Measurements from ENCODE around the gene RXFP2. TPM values are rescaled to one million over a fixed set of nuclear protein-coding genes. Genes with fewer than 3 reads are reported as not detected.

Gene RXFP2
- not detected for total RNA-seq

GRCh38 chr13:31739226-31739625, at the start of gene RXFP2:
Gene RXFP2 (plus strand): TSS chr13:31739526. CDS start chr13:31739613, 87 bp downstream.
- Histone ChIP-seq H3K27ac (no peak within 1 kb of the TSS), H3K4me3 (no peak within 1 kb of the TSS), H3K27me3 (no peaks in the 10 kb centered on the region), H3K9me3 (no peaks in the 10 kb centered on the region), H3K36me3 (no peaks in the 10 kb centered on the region), H3K4me1 (no peaks in the 10 kb centered on the region)
- TF ChIP-seq, protein P1, sequence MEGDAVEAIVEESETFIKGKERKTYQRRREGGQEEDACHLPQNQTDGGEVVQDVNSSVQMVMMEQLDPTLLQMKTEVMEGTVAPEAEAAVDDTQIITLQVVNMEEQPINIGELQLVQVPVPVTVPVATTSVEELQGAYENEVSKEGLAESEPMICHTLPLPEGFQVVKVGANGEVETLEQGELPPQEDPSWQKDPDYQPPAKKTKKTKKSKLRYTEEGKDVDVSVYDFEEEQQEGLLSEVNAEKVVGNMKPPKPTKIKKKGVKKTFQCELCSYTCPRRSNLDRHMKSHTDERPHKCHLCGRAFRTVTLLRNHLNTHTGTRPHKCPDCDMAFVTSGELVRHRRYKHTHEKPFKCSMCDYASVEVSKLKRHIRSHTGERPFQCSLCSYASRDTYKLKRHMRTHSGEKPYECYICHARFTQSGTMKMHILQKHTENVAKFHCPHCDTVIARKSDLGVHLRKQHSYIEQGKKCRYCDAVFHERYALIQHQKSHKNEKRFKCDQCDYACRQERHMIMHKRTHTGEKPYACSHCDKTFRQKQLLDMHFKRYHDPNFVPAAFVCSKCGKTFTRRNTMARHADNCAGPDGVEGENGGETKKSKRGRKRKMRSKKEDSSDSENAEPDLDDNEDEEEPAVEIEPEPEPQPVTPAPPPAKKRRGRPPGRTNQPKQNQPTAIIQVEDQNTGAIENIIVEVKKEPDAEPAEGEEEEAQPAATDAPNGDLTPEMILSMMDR (IDR thresholded peaks at IDR 0.05): no peak
- TF ChIP-seq POLR2A (IDR thresholded peaks at IDR 0.05): no peak
- DNase-seq: no peak

DNA sequence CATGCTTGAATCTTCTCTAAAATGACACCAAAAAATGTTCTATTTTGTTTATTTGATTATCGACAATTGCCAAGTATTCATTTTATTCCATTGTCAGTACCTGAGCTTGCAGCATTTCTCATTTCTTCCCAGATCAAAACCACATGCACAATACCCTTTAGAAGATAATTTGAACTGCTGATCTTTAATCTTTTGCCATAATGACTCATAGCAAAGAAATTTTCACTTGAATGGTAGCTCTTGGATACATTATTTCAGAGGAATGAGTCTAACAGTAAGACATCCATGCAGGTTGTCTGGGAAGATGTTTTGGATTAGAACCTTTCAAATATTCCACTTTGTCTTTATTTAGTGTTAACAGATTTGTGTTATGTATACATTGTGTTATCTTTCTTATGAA, 42.0 kb upstream of the RXFP2 start:
- no peaks in the 10 kb centered on the region for H3K36me3 ChIP-seq
- H3K27ac ChIP-seq: no peak overlapping the region
- no peak for DNase-seq
- TF ChIP-seq, protein P1 (IDR thresholded peaks at IDR 0.05): no peak
- TF ChIP-seq POLR2A (IDR thresholded peaks at IDR 0.05): no peak
- H3K27me3 ChIP-seq: no peaks in the 10 kb centered on the region
- H3K4me3 ChIP-seq: no peak overlapping the region
- H3K4me1 ChIP-seq: no peaks in the 10 kb centered on the region
- no peaks in the 10 kb centered on the region for H3K9me3 ChIP-seq

DNA sequence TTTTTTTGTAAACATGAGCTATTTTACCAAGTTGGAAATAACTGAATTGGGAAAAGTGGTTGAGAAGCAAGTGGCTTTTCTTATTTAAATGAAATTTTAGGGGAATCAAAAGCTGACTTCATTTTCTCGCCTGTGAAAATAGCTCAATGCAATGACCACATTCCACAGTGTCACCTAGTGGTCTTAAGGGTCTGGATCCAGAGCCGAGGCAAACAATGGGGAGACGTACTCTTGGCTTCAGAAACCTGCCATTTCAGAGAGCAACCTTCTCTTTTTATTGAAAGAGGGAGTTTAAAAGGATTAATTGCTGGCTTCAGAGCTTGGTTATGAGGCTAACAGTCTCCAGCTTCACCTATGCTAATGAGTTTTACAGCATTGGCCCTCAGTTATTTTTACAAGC, 39.7 kb upstream of the RXFP2 start:
- TF ChIP-seq, protein P1 (IDR thresholded peaks at IDR 0.05): no peak
- TF ChIP-seq POLR2A (IDR thresholded peaks at IDR 0.05): no peak
- H3K4me1 ChIP-seq: no peaks in the 10 kb centered on the region
- no peak for DNase-seq
- H3K27ac ChIP-seq: no peak overlapping the region
- no peaks in the 10 kb centered on the region for H3K36me3 ChIP-seq
- H3K27me3 ChIP-seq: no peaks in the 10 kb centered on the region
- H3K9me3 ChIP-seq: no peaks in the 10 kb centered on the region
- no peak overlapping the region for H3K4me3 ChIP-seq

DNA sequence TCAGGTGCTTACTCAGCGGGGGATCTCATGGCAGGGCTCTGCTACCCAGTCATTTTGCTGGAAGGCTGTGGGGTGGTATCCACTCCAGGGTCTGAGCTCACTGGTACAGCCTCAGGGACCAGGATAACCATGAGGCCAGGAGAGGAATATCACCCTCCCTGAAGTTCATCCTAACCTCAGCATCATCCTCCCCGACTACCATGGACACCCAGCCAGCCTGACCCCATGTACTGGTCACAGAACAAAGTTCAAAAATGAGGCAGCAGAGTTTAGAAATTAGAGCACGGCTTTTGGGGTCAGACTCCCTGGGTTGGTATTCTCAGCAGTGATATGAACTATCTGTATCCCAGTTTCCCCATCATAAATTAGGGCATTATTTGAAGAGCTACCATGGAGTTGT, 35.5 kb upstream of the RXFP2 start:
- no peak for TF ChIP-seq POLR2A (IDR thresholded peaks at IDR 0.05)
- TF ChIP-seq, protein P1 (IDR thresholded peaks at IDR 0.05): no peak

DNA sequence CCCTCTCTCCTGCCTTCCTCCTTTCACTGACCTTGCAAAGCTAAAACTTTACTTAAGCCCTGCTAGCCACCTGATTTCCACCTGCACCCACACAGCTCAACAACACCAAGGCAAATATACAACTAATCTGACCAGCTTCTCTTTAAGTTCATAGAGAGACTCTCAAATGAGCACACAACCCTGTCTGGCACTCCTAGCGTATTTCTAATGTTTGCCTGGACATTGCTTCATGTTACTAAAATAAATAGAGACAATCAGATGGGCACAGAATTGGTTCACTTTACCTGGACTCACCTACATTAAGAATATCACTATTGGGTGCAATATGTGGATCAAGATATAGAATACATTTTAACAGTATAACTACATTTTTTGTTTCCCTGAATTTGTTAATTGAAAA, 33.2 kb upstream of the RXFP2 start:
- H3K36me3 ChIP-seq: no peaks in the 10 kb centered on the region
- TF ChIP-seq, protein P1 (IDR thresholded peaks at IDR 0.05): no peak
- TF ChIP-seq POLR2A (IDR thresholded peaks at IDR 0.05): no peak
- H3K27ac ChIP-seq: no peak overlapping the region
- no peaks in the 10 kb centered on the region for H3K27me3 ChIP-seq
- no peaks in the 10 kb centered on the region for H3K9me3 ChIP-seq
- no peak overlapping the region for H3K4me3 ChIP-seq
- H3K4me1 ChIP-seq: no peaks in the 10 kb centered on the region
- no peak for DNase-seq

More for the DNA sequence above, 35.5 kb upstream of the RXFP2 start:
- no peaks in the 10 kb centered on the region for H3K9me3 ChIP-seq
- H3K27ac ChIP-seq: no peak overlapping the region
- DNase-seq: no peak
- no peaks in the 10 kb centered on the region for H3K36me3 ChIP-seq
- H3K27me3 ChIP-seq: no peaks in the 10 kb centered on the region
- H3K4me3 ChIP-seq: no peak overlapping the region
- H3K4me1 ChIP-seq: no peaks in the 10 kb centered on the region

- no peak for DNase-seq
- no peaks in the 10 kb centered on the region for H3K27me3 ChIP-seq
- TF ChIP-seq, protein P1 (IDR thresholded peaks at IDR 0.05): no peak
- no peak for TF ChIP-seq POLR2A (IDR thresholded peaks at IDR 0.05)
- H3K4me3 ChIP-seq: no peak overlapping the region
- no peaks in the 10 kb centered on the region for H3K36me3 ChIP-seq
- no peak overlapping the region for H3K27ac ChIP-seq
- no peaks in the 10 kb centered on the region for H3K4me1 ChIP-seq
- H3K9me3 ChIP-seq: no peaks in the 10 kb centered on the region
Observed at GRCh38 chr13:31717583-31717982, 21.7 kb upstream of the RXFP2 start.
